Measurements from ENCODE around the gene ATXN7L1. TPM values are rescaled to one million over a fixed set of nuclear protein-coding genes. Genes with fewer than 3 reads are reported as not detected.

The ATXN7L1 gene
- total and polyA plus RNA-seq, 2 of the 8 experiments (the other 6 are each of a cell fraction or from before 2014, with no cell fraction given) = 14.3 to 34.0 TPM

GRCh38 chr7:105635197-105635596, 241.2 kb downstream of the ATXN7L1 start:
- Histone ChIP-seq H4K8ac (ENCODE audit: extremely low read depth, insufficient read depth, low read length) (no peak overlapping the region), H3K23me2 (ENCODE audit: low read depth, low read length) (peaks cover 14% of the 10 kb centered on the region), H4K5ac (ENCODE audit: insufficient read length, low read depth, low read length) (no peak overlapping the region), H3K4me1 (replicated peaks in 1 of 4; ENCODE audit: control insufficient read depth in 3 of 4, insufficient read depth in 4 of 4, low read length in 3 of 4) (peaks cover 15 to 39% (median 22%) of the 10 kb centered on the region in 4 experiments), H3K23ac (ENCODE audit: insufficient read length) (no peak overlapping the region), H3K4me2 (ENCODE audit: insufficient read depth in 1 of 2, low read depth in 2 of 2, low read length in 2 of 2) (peak overlapping the region in 1 of 2 experiments; percentile 53; a peak in 2 of 4 replicates), H3K9ac (replicated peaks in 1 of 4; ENCODE audit: extremely low read depth in 1 of 4, low read depth in 3 of 4, low read length in 3 of 4) (no peak overlapping the region; a peak in 1 of 7 replicates), H3K18ac (ENCODE audit: extremely low read depth, low read length) (no peak overlapping the region), H2BK12ac (ENCODE audit: low read depth, low read length) (peak overlapping the region; percentile 5; the same call in 1 of the 2 replicates), H3K9me3 (ENCODE audit: insufficient read depth in 2 of 2, low read depth in 1 of 2, low read length in 1 of 2) (no peaks in the 10 kb centered on the region), H3K56ac (replicated peaks; ENCODE audit: insufficient read length, low read depth, low read length) (no peak overlapping the region), H2AFZ (ENCODE audit: low read length) (no peak overlapping the region), H3K79me1 (ENCODE audit: low read depth, low read length) (no peaks in the 10 kb centered on the region; the same call in 1 of the 2 replicates), H2BK20ac (ENCODE audit: low read length) (no peak overlapping the region), H4K20me1 (replicated peaks in 1 of 2; ENCODE audit: control insufficient read depth in 1 of 2, insufficient read depth in 2 of 2, low read length in 2 of 2) (peaks cover 2 to 5% of the 10 kb centered on the region in 2 experiments), H4K91ac (replicated peaks; ENCODE audit: insufficient read length, low read length) (no peak overlapping the region), H3K36me3 (ENCODE audit: control insufficient read depth in 2 of 4, insufficient read depth in 4 of 4, low read length in 3 of 4) (peaks cover 0 to 35% (median 15%) of the 10 kb centered on the region in 4 experiments; a peak in 6 of 8 replicates), H3K14ac (ENCODE audit: insufficient read length) (no peak overlapping the region), H2BK15ac (ENCODE audit: low read length) (no peak overlapping the region), H3K4me3 (ENCODE audit: extremely low read depth in 1 of 4, insufficient read depth in 2 of 4, low read depth in 3 of 4, low read length in 4 of 4) (peak overlapping the region in 1 of 4 experiments; percentile 21; a peak in 1 of 8 replicates), H2AK5ac (ENCODE audit: low read depth, low read length) (no peak overlapping the region), H3K27me3 (replicated peaks in 1 of 4; ENCODE audit: control insufficient read depth in 3 of 4, extremely low read depth in 1 of 4, insufficient read depth in 3 of 4, low read length in 3 of 4) (no peaks in the 10 kb centered on the region), H3K27ac (ENCODE audit: low read depth, low read length) (no peak overlapping the region), H2BK5ac (ENCODE audit: low read depth, low read length) (0 out of 2 replicates have a peak overlapping the region, but pooled peaks have one; percentile 80), H2BK120ac (replicated peaks; ENCODE audit: low read depth, low read length) (no peak overlapping the region), H3K4ac (replicated peaks; ENCODE audit: insufficient read length, low read depth, low read length) (no peak overlapping the region), H3K79me2 (ENCODE audit: control insufficient read depth in 1 of 2, insufficient read depth in 2 of 2, low read length in 2 of 2) (peaks cover 0 to 77% of the 10 kb centered on the region in 2 experiments; a peak in 2 of 4 replicates)
- DNase-seq (ENCODE audit: low read depth in 1 of 2, low spot score in 2 of 2) (no peak), FAIRE-seq (no peak)
- ChIA-PET POLR2A (ENCODE audit: partially characterized antibody) (interaction anchor here (1.2 kb wide), 2 partner anchors 22 to 208 kb away, joined by 3 to 6 read pairs; no protein-coding TSS in a partner anchor), CTCF (ENCODE audit: partially characterized antibody) (interaction anchor here (0.6 to 8.1 kb wide), 7 partner anchors 9 to 405 kb away, joined by 3 to 37 read pairs (median 3); no protein-coding TSS in a partner anchor)
- TF ChIP-seq BCL11A (IDR thresholded peaks at IDR 0.05; ENCODE audit: low read depth in 2 of 2, low read length in 2 of 2) (no peak), MAFK (IDR thresholded peaks at IDR 0.05; ENCODE audit: low read depth, low read length) (no peak)
- 80% methylated on average over 6 of the region's 6 CpGs; no CpG with 5 or more reads in 1 of the 2 experiments for WGBS, 2 experiments (ENCODE audit: extremely low coverage in 1 of 2, insufficient coverage in 1 of 2, insufficient read length in 1 of 2, insufficient replicate concordance in 2 of 2, low coverage in 1 of 2, low lambda C conversion rate in 2 of 2, missing lambda C conversion rate in 1 of 2)

Data from H1 (cell line).